ENCODE results near the gene CHRND.

DNA sequence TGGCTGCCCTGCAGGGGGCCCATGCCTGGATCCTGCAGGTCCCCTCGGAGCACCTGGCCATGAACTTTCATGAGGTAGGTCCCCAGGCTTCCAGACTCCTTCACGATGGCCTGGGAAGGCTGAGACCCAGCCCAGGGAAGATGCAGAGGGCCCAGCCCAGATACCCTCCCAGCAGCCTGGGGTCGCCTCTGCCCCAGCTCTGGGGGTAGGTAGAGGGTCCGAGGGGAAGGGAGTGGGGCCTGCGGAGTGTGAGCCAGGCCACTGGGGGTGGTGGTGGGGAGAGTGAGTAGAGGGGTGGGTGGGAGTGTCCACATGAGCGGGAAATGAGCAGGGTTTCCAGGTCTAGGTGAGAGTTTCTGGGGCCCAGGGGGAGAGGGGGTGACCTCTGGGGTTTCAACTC, 1.2 kb upstream of the CHRND start:
- TF ChIP-seq, protein P1, sequence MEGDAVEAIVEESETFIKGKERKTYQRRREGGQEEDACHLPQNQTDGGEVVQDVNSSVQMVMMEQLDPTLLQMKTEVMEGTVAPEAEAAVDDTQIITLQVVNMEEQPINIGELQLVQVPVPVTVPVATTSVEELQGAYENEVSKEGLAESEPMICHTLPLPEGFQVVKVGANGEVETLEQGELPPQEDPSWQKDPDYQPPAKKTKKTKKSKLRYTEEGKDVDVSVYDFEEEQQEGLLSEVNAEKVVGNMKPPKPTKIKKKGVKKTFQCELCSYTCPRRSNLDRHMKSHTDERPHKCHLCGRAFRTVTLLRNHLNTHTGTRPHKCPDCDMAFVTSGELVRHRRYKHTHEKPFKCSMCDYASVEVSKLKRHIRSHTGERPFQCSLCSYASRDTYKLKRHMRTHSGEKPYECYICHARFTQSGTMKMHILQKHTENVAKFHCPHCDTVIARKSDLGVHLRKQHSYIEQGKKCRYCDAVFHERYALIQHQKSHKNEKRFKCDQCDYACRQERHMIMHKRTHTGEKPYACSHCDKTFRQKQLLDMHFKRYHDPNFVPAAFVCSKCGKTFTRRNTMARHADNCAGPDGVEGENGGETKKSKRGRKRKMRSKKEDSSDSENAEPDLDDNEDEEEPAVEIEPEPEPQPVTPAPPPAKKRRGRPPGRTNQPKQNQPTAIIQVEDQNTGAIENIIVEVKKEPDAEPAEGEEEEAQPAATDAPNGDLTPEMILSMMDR (IDR thresholded peaks at IDR 0.05), result no peak
- no peak for TF ChIP-seq POLR2A (IDR thresholded peaks at IDR 0.05)

Data from heart left ventricle (tissue), 13 donors.